ENCODE data around the gene ABAT.

GRCh38 chr16:8630255-8630953 lies 44.0 kb upstream of the ABAT start:
- TF ChIP-seq CTCF (IDR thresholded peaks at IDR 0.05) (no peak), POLR2A (IDR thresholded peaks at IDR 0.05; ENCODE audit: low read depth) (no peak), POLR2AphosphoS5 (IDR thresholded peaks at IDR 0.05) (no peak)

Measured in esophagus muscularis mucosa (tissue), 3 donors.